ENCODE data around the gene ABCA13.

ABCA13 gene, protein sequence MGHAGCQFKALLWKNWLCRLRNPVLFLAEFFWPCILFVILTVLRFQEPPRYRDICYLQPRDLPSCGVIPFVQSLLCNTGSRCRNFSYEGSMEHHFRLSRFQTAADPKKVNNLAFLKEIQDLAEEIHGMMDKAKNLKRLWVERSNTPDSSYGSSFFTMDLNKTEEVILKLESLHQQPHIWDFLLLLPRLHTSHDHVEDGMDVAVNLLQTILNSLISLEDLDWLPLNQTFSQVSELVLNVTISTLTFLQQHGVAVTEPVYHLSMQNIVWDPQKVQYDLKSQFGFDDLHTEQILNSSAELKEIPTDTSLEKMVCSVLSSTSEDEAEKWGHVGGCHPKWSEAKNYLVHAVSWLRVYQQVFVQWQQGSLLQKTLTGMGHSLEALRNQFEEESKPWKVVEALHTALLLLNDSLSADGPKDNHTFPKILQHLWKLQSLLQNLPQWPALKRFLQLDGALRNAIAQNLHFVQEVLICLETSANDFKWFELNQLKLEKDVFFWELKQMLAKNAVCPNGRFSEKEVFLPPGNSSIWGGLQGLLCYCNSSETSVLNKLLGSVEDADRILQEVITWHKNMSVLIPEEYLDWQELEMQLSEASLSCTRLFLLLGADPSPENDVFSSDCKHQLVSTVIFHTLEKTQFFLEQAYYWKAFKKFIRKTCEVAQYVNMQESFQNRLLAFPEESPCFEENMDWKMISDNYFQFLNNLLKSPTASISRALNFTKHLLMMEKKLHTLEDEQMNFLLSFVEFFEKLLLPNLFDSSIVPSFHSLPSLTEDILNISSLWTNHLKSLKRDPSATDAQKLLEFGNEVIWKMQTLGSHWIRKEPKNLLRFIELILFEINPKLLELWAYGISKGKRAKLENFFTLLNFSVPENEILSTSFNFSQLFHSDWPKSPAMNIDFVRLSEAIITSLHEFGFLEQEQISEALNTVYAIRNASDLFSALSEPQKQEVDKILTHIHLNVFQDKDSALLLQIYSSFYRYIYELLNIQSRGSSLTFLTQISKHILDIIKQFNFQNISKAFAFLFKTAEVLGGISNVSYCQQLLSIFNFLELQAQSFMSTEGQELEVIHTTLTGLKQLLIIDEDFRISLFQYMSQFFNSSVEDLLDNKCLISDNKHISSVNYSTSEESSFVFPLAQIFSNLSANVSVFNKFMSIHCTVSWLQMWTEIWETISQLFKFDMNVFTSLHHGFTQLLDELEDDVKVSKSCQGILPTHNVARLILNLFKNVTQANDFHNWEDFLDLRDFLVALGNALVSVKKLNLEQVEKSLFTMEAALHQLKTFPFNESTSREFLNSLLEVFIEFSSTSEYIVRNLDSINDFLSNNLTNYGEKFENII (N-terminal part only)

DNA sequence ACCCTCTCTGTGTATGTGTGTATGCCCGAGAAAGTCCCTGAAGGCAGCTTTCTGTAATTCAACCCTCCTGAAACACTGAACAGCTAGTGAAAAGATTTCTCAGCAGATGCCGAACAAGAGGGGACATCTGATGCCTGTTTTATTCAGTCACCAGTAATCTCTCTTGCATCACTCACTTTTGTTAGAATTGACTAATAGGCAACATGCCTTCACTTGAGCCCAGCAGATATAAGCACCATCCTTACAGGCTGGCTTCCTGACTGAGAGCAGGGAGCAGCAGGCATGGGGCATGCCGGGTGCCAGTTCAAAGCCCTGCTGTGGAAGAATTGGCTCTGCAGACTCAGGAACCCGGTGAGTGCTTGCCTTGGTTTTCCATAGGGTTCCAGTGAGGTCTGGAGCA lies at the start of gene ABCA13:
TSS of gene ABCA13 (plus strand) at position 257 of the 400 bp plus-strand sequence. CDS start at position 283, 26 bp downstream.
- no peak for DNase-seq (ENCODE audit: extremely low read depth, low read depth)
- TF ChIP-seq, protein P1, sequence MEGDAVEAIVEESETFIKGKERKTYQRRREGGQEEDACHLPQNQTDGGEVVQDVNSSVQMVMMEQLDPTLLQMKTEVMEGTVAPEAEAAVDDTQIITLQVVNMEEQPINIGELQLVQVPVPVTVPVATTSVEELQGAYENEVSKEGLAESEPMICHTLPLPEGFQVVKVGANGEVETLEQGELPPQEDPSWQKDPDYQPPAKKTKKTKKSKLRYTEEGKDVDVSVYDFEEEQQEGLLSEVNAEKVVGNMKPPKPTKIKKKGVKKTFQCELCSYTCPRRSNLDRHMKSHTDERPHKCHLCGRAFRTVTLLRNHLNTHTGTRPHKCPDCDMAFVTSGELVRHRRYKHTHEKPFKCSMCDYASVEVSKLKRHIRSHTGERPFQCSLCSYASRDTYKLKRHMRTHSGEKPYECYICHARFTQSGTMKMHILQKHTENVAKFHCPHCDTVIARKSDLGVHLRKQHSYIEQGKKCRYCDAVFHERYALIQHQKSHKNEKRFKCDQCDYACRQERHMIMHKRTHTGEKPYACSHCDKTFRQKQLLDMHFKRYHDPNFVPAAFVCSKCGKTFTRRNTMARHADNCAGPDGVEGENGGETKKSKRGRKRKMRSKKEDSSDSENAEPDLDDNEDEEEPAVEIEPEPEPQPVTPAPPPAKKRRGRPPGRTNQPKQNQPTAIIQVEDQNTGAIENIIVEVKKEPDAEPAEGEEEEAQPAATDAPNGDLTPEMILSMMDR (IDR thresholded peaks at IDR 0.05; ENCODE audit: low read depth, low read length), result no peak

DNA sequence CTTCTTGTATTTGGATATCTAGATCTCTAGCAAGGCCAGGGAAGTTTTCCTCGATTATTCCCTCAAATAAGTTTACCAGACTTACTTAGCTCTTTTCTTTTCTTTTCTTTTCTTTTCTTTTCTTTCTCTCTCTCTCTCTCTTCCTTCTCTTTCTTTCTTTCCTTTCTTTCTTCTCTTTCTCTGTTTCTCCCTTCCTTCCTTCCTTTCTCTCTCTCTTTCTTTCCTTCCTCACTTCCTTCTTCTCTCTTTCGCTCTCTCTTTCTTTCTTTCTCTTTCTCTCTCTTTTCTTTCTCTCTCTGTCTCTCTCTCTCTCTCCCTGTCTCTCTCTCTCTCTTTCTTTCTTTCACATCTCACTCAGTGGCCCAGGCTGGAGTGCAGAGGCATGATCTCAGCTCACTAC lies 45.2 kb upstream of the ABCA13 start:
- DNase-seq (ENCODE audit: extremely low read depth, low read depth), result no peak
- TF ChIP-seq, protein P1 (IDR thresholded peaks at IDR 0.05; ENCODE audit: low read depth, low read length), result no peak

DNA sequence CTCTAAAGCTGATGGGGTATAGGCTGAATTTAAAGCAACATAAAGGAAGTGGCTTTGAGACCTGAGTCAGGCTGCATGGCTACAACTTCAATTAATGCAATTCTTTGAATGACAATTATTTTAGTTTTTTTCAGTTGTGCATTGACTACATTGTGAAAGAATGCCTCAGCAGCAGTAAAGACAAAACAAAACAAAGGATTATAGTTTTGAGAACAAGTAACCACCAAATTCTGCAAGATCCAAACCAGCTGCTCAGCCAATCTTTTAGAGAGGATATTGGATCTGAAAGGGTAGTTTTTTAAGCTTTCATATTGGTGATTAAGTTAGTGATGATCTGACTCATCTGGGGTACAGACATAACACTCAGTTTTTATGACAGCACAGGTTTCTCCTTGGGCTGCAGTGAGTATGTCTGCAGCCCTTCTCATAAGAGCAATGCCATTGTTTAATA lies 40.6 kb upstream of the ABCA13 start:
- DNase-seq (ENCODE audit: extremely low read depth, low read depth), result no peak

DNA sequence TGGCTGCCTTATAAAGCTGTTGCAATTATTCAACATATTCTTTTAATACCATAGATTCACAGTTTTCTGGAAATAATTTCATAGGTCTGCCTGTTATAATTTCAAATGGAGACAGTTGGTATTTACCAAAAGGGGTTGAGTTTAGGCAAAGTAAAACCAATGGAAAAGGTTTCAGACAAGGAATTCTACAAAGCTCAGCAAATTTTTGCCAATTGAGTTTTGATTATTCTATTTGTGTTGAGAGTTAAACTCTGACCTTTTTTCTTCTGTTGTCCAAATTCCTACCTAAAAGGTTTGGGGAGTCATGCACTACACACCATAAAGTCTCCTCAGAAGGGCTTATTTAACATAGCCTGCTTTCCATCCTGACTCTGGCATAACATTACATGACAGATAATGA lies 38.5 kb upstream of the ABCA13 start:
- no peak for DNase-seq (ENCODE audit: extremely low read depth, low read depth)
- TF ChIP-seq, protein P1 (IDR thresholded peaks at IDR 0.05; ENCODE audit: low read depth, low read length), result no peak

More for the DNA sequence above, 40.6 kb upstream of the ABCA13 start:
- TF ChIP-seq, protein P1 (IDR thresholded peaks at IDR 0.05; ENCODE audit: low read depth, low read length), result no peak

DNA sequence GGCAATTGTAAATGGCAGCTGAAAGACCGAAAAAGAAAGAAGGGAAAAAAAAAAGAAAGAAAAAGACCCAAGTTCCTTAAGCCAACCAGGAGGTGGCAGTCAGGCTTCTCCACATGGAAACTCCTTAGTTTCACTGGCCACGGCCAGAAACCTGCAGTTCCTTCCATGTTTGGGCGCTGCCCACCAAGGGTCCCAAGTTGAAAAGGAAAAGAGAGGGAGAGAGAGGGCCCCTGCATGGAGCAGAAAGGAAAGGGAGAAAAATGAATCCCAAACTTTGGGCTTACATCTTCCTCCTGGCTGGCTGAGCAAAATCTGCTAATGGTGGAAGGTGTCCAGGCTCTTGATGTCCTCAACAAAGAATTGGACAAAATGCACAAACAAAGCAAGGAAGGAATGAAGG lies 31.8 kb upstream of the ABCA13 start:
- TF ChIP-seq, protein P1 (IDR thresholded peaks at IDR 0.05; ENCODE audit: low read depth, low read length), result peak; percentile 37

DNA sequence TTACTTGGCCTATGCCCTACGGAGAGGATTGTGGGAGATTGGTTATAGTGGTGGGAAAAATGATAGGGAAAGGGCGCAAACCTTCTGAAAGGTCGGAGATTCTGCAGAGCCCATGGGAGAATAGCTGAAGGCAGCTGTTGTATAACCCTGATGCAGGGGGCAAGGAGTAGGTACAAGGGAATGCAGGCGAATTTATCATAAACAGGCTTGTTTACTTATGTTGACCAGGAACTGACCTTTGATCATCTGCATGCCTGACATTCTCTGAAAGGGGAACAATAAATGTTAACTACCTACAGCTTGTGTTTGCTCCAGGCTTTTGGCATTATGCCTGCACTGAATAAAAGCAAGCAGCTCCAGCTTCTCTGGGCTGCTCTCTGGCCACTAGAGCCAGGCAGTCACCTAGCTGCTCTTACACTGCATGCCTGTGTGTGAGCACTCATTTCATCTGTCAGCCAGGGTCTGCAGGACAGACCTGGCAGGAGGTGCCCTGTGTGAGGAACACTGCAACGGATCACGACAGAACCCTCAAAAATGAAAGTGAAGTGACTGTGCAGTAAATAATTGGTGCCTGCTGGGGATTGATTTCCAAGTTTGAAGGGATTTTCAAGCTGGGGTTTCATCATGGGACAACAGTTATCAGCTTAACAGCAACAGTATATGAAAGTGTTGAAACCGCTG lies 31.1 kb upstream of the ABCA13 start:
- TF ChIP-seq, protein P1 (IDR thresholded peaks at IDR 0.05; ENCODE audit: low read depth, low read length), result no peak
- DNase-seq (ENCODE audit: extremely low read depth, low read depth), result peak; percentile 34

More for the DNA sequence above, 31.8 kb upstream of the ABCA13 start:
- DNase-seq (ENCODE audit: extremely low read depth, low read depth), result no peak
